PFSK-1 (cell line): ENCODE data around the gene ST8SIA5.

ENCODE experiments used
- FOXP2 ChIP-seq: optimal IDR thresholded peaks from 2 replicates; pipeline ENCODE3; 2011; ENCODE audit warnings: borderline replicate concordance, control low read depth, inconsistent platforms; ENCODE audit not compliant: insufficient read depth; ENCODE audit errors: extremely low read length, extremely low read depth
- POLR2AphosphoS5 ChIP-seq: IDR thresholded peaks from 2 replicates; pipeline ENCODE4 v1.6.1; 2012; ENCODE audit warnings: low read depth, mild to moderate bottlenecking, control low read depth, low read length, moderate library complexity
- SIN3A ChIP-seq: IDR thresholded peaks from 2 replicates; pipeline ENCODE4 v1.6.1; 2012; ENCODE audit warnings: mild to moderate bottlenecking, low read length, moderate library complexity, borderline replicate concordance; ENCODE audit not compliant: insufficient read depth
- TAF1 ChIP-seq: IDR thresholded peaks from 2 replicates; pipeline ENCODE4 v1.6.1; 2012; ENCODE audit warnings: low read length, control low read depth, borderline replicate concordance; ENCODE audit not compliant: insufficient read depth
- TF ChIP-seq, protein P1 (sequence below), 2 experiments: IDR thresholded peaks; 2 replicates each; pipeline versions ENCODE4 v1.6.1 to v1.8.0; 2011 to 2012; ENCODE audit warnings: low read depth in 2 of 2, low read length in 2 of 2, control low read depth in 1 of 2, inconsistent platforms in 1 of 2, mild to moderate bottlenecking in 1 of 2, moderate library complexity in 1 of 2; ENCODE audit not compliant: insufficient read depth in 1 of 2

The ST8SIA5 gene

DNA sequence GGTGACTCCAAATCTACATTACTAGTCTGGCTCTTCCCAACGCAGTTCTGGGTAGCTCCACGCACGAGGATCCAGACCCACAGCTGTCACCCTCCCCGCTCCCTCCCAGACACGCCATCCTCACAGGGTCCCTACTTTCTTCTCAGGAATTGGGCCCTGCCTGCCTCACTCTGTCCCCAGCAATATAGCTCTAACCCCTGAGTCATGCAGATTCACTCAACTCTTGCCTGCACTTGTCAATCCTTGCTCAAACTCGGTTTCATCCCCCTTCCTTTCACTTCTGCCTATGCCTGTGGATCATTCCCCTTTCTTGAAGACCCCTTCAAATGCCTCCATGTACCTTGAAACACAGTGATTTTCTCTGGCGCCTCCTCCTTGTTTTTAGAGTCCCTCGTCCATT, 5.0 kb downstream of the ST8SIA5 start:
- TF ChIP-seq TAF1 (no peak), FOXP2 (no peak), SIN3A (no peak), POLR2AphosphoS5 (no peak)
- TF ChIP-seq, protein P1, sequence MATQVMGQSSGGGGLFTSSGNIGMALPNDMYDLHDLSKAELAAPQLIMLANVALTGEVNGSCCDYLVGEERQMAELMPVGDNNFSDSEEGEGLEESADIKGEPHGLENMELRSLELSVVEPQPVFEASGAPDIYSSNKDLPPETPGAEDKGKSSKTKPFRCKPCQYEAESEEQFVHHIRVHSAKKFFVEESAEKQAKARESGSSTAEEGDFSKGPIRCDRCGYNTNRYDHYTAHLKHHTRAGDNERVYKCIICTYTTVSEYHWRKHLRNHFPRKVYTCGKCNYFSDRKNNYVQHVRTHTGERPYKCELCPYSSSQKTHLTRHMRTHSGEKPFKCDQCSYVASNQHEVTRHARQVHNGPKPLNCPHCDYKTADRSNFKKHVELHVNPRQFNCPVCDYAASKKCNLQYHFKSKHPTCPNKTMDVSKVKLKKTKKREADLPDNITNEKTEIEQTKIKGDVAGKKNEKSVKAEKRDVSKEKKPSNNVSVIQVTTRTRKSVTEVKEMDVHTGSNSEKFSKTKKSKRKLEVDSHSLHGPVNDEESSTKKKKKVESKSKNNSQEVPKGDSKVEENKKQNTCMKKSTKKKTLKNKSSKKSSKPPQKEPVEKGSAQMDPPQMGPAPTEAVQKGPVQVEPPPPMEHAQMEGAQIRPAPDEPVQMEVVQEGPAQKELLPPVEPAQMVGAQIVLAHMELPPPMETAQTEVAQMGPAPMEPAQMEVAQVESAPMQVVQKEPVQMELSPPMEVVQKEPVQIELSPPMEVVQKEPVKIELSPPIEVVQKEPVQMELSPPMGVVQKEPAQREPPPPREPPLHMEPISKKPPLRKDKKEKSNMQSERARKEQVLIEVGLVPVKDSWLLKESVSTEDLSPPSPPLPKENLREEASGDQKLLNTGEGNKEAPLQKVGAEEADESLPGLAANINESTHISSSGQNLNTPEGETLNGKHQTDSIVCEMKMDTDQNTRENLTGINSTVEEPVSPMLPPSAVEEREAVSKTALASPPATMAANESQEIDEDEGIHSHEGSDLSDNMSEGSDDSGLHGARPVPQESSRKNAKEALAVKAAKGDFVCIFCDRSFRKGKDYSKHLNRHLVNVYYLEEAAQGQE (IDR thresholded peaks at IDR 0.05; ENCODE audit: insufficient read depth in 1 of 2, low read depth in 2 of 2, low read length in 2 of 2) = no peak

DNA sequence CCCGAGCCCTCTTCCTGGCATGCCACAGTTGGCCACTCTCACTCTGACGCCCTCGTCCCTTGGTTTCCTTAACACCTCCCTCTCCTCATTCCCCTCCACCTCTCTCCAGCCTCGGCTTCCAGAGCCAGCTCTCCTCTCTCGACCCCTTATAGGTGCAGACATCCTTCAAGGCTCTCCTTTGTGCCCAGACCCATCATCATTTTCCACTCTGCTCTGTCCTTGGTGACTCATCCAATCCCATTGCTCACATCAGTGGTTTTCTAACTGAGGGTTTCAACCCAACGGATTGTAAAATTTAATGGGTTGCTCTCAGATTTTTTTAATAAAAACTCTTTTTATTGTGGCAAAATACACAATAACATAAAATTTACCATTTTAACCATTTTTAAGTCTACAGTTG, 6.2 kb downstream of the ST8SIA5 start:
- TF ChIP-seq TAF1 (no peak), POLR2AphosphoS5 (no peak)

GRCh38 chr18:46748466-46748865, 8.4 kb downstream of the ST8SIA5 start:
- TF ChIP-seq POLR2AphosphoS5 = no peak
- TF ChIP-seq, protein P1 (IDR thresholded peaks at IDR 0.05; ENCODE audit: insufficient read depth in 1 of 2, low read depth in 2 of 2, low read length in 2 of 2) = no peak
- no peak for TF ChIP-seq SIN3A
- no peak for TF ChIP-seq TAF1
- no peak for TF ChIP-seq FOXP2

DNA sequence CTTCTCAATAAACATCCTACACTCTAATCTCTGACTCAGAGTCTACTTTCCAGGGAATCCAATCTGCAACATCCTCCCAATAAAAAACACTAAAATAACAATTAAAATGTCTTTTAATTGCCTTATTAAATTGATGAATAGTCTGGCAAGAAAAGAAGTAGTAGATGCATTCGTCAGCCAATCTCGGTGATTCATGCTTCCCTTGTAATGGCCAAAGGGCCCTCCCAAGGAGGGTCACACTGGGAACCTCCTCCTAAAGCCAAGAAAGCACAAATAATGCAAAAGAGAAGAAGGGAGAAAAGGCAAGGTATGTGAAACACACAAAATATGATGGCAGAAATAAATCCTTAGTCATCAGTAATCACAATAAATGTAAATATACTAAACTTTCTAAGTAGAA, 16.8 kb downstream of the ST8SIA5 start:
- TF ChIP-seq, protein P1 (IDR thresholded peaks at IDR 0.05; ENCODE audit: insufficient read depth in 1 of 2, low read depth in 2 of 2, low read length in 2 of 2) = no peak
- TF ChIP-seq TAF1 = no peak
- no peak for TF ChIP-seq SIN3A
- TF ChIP-seq FOXP2 = no peak

DNA sequence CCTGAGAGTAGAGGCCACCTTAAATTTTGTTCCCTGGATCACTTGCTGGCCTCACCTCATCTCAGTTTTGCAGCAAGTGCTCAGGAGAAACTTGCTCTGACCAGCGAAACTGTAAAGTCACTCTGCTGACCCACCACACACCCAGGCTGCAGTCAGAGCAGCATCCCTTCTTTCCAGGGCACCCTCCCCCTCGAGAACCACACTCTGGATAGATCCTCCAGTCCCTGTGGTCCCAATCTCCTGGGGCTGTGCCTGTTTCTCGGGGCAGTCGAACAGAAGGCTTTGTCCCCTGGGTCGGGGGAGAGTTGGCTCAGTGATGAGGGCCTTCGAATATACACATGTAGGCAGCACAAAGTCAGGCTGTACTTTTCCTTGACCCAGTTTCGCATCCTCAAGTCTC, 18.4 kb downstream of the ST8SIA5 start:
- no peak for TF ChIP-seq POLR2AphosphoS5
- no peak for TF ChIP-seq TAF1
- TF ChIP-seq, protein P1 (IDR thresholded peaks at IDR 0.05; ENCODE audit: insufficient read depth in 1 of 2, low read depth in 2 of 2, low read length in 2 of 2) = no peak
- TF ChIP-seq SIN3A = no peak
- no peak for TF ChIP-seq FOXP2
